ENCODE measurements around the gene FOXK2.

DNA sequence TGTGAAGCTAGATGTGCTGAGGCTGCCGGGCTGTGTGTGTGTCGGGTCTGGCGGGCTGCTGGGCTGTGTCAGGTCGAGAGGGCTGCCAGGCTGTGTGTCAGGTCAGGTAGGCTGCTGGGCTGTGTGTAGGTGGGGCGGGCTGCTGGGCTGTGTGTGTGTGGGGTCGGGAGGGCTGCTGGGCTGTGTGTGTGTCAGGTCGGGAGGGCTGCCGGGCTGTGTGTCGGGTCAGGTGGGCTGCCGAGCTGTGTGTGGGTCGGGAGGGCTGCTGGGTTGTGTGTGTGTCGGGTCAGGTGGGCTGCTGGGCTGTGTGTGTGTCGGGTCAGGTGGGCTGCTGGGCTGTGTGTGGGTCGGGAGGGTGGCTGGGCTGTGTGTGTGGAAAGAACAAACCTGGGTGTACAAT lies 120.1 kb downstream of the FOXK2 start:
- TF ChIP-seq, protein P1, sequence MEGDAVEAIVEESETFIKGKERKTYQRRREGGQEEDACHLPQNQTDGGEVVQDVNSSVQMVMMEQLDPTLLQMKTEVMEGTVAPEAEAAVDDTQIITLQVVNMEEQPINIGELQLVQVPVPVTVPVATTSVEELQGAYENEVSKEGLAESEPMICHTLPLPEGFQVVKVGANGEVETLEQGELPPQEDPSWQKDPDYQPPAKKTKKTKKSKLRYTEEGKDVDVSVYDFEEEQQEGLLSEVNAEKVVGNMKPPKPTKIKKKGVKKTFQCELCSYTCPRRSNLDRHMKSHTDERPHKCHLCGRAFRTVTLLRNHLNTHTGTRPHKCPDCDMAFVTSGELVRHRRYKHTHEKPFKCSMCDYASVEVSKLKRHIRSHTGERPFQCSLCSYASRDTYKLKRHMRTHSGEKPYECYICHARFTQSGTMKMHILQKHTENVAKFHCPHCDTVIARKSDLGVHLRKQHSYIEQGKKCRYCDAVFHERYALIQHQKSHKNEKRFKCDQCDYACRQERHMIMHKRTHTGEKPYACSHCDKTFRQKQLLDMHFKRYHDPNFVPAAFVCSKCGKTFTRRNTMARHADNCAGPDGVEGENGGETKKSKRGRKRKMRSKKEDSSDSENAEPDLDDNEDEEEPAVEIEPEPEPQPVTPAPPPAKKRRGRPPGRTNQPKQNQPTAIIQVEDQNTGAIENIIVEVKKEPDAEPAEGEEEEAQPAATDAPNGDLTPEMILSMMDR (IDR thresholded peaks at IDR 0.05), result no peak
- no peak for TF ChIP-seq CREM (CRISPR knock-in tag; IDR thresholded peaks at IDR 0.05)
- no peak for TF ChIP-seq NFATC4 (CRISPR knock-in tag; IDR thresholded peaks at IDR 0.05)
- TF ChIP-seq, protein P2, sequence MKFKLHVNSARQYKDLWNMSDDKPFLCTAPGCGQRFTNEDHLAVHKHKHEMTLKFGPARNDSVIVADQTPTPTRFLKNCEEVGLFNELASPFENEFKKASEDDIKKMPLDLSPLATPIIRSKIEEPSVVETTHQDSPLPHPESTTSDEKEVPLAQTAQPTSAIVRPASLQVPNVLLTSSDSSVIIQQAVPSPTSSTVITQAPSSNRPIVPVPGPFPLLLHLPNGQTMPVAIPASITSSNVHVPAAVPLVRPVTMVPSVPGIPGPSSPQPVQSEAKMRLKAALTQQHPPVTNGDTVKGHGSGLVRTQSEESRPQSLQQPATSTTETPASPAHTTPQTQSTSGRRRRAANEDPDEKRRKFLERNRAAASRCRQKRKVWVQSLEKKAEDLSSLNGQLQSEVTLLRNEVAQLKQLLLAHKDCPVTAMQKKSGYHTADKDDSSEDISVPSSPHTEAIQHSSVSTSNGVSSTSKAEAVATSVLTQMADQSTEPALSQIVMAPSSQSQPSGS (CRISPR knock-in tag; IDR thresholded peaks at IDR 0.05; ENCODE audit: borderline replicate concordance, low read depth), result no peak
- no peak for TF ChIP-seq RELA (CRISPR knock-in tag; IDR thresholded peaks at IDR 0.05; ENCODE audit: borderline replicate concordance)
- TF ChIP-seq, protein P3, sequence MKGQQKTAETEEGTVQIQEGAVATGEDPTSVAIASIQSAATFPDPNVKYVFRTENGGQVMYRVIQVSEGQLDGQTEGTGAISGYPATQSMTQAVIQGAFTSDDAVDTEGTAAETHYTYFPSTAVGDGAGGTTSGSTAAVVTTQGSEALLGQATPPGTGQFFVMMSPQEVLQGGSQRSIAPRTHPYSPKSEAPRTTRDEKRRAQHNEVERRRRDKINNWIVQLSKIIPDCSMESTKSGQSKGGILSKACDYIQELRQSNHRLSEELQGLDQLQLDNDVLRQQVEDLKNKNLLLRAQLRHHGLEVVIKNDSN (CRISPR knock-in tag; IDR thresholded peaks at IDR 0.05), result no peak
- TF ChIP-seq, protein P4, sequence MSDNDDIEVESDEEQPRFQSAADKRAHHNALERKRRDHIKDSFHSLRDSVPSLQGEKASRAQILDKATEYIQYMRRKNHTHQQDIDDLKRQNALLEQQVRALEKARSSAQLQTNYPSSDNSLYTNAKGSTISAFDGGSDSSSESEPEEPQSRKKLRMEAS (CRISPR knock-in tag; IDR thresholded peaks at IDR 0.05), result no peak
- TF ChIP-seq, protein P5, sequence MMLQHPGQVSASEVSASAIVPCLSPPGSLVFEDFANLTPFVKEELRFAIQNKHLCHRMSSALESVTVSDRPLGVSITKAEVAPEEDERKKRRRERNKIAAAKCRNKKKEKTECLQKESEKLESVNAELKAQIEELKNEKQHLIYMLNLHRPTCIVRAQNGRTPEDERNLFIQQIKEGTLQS (CRISPR knock-in tag; conservative IDR thresholded peaks at IDR 0.05), result no peak
- TF ChIP-seq, protein P6, sequence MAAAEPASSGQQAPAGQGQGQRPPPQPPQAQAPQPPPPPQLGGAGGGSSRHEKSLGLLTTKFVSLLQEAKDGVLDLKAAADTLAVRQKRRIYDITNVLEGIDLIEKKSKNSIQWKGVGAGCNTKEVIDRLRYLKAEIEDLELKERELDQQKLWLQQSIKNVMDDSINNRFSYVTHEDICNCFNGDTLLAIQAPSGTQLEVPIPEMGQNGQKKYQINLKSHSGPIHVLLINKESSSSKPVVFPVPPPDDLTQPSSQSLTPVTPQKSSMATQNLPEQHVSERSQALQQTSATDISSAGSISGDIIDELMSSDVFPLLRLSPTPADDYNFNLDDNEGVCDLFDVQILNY (CRISPR knock-in tag; IDR thresholded peaks at IDR 0.05), result no peak
- TF ChIP-seq NFE2L1 (CRISPR knock-in tag; IDR thresholded peaks at IDR 0.05), result no peak
- TF ChIP-seq SP1 (CRISPR knock-in tag; conservative IDR thresholded peaks at IDR 0.05), result no peak

Measured in WTC11 (cell line).